ENCODE data around the gene IFI35. TPM values are rescaled to one million over a fixed set of nuclear protein-coding genes. Genes with fewer than 3 reads are reported as not detected.
A peak's percentile ranks its signal among the peaks of the same experiment; 100 is the strongest.

IFI35 gene
- total and polyA plus RNA-seq, 9 of the 15 experiments (the other 6 are each of a cell fraction or from before 2014, with no cell fraction given): 4.4 to 13.1 (median 10.2) TPM

DNA sequence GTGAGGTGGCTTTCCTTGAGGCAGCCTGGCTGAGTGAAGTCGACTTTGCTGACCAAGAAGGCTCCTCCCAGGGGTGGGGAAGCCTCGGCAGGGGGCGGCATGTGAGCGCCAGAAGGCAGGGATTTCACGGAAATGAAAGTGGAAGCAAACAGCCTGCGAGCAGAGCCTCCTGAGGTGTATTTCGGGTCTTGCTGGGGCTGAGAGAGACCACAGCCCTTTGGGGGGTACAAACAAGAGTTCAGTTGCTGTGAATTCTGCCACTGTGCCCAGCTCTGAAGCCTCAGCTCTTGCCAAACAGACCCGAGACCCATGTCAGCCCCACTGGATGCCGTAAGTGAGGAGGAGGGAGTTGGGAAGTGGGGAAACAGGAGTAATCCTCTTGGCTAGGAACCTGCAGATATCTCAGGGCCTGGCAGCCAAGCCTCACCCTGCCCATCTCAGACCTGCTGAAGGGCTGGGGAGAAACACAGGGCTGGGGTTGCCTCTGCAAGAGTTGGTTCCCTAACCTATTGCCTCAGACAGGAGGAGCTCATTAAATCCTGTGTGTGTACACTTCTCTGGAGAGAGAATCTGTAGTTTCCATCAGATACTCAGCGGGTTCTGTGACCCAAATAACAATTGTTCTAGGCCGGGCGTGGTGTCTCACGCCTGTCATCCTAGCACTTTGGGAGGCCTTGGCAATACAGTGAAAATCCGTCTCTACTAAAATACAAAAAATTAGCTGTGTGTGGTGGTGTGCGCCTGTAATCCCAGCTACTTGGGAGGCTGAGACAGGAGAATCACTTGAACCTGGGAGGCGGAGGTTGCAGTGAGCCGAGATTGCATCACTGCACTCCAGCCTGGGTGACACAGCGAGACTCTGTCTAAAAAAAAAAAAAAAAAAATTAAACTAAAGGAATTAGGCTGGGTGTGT is at the start of gene IFI35 (continued):
- TF ChIP-seq, protein P1, sequence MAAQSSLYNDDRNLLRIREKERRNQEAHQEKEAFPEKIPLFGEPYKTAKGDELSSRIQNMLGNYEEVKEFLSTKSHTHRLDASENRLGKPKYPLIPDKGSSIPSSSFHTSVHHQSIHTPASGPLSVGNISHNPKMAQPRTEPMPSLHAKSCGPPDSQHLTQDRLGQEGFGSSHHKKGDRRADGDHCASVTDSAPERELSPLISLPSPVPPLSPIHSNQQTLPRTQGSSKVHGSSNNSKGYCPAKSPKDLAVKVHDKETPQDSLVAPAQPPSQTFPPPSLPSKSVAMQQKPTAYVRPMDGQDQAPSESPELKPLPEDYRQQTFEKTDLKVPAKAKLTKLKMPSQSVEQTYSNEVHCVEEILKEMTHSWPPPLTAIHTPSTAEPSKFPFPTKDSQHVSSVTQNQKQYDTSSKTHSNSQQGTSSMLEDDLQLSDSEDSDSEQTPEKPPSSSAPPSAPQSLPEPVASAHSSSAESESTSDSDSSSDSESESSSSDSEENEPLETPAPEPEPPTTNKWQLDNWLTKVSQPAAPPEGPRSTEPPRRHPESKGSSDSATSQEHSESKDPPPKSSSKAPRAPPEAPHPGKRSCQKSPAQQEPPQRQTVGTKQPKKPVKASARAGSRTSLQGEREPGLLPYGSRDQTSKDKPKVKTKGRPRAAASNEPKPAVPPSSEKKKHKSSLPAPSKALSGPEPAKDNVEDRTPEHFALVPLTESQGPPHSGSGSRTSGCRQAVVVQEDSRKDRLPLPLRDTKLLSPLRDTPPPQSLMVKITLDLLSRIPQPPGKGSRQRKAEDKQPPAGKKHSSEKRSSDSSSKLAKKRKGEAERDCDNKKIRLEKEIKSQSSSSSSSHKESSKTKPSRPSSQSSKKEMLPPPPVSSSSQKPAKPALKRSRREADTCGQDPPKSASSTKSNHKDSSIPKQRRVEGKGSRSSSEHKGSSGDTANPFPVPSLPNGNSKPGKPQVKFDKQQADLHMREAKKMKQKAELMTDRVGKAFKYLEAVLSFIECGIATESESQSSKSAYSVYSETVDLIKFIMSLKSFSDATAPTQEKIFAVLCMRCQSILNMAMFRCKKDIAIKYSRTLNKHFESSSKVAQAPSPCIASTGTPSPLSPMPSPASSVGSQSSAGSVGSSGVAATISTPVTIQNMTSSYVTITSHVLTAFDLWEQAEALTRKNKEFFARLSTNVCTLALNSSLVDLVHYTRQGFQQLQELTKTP (IDR thresholded peaks at IDR 0.05; ENCODE audit: low read depth in 1 of 2, partially characterized antibody in 2 of 2): no peak
- no peak for TF ChIP-seq CBX5 (IDR thresholded peaks at IDR 0.05; ENCODE audit: borderline replicate concordance, low read depth)
- TF ChIP-seq DPF2 (IDR thresholded peaks at IDR 0.05): no peak
- TF ChIP-seq, protein P2, sequence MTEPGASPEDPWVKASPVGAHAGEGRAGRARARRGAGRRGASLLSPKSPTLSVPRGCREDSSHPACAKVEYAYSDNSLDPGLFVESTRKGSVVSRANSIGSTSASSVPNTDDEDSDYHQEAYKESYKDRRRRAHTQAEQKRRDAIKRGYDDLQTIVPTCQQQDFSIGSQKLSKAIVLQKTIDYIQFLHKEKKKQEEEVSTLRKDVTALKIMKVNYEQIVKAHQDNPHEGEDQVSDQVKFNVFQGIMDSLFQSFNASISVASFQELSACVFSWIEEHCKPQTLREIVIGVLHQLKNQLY (CRISPR knock-in tag; conservative IDR thresholded peaks at IDR 0.05): no peak
- no peak for TF ChIP-seq EGR1 (conservative IDR thresholded peaks at IDR 0.05)
- no peak for TF ChIP-seq TCF7L2 (IDR thresholded peaks at IDR 0.05; ENCODE audit: low read depth, low read length)
- TF ChIP-seq, protein P3, sequence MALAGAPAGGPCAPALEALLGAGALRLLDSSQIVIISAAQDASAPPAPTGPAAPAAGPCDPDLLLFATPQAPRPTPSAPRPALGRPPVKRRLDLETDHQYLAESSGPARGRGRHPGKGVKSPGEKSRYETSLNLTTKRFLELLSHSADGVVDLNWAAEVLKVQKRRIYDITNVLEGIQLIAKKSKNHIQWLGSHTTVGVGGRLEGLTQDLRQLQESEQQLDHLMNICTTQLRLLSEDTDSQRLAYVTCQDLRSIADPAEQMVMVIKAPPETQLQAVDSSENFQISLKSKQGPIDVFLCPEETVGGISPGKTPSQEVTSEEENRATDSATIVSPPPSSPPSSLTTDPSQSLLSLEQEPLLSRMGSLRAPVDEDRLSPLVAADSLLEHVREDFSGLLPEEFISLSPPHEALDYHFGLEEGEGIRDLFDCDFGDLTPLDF (CRISPR knock-in tag; IDR thresholded peaks at IDR 0.05): no peak
- peak in 1 of 2 experiments; percentile 38; a peak in 1 of 3 replicates for TF ChIP-seq CBX3 (IDR thresholded peaks at IDR 0.05; ENCODE audit: borderline replicate concordance in 1 of 2, low read length in 2 of 2)
- no peak for TF ChIP-seq LEF1 (IDR thresholded peaks at IDR 0.05)
- TF ChIP-seq DMBX1 (CRISPR knock-in tag; IDR thresholded peaks at IDR 0.05; ENCODE audit: borderline replicate concordance): no peak
- TF ChIP-seq CBFB (CRISPR knock-in tag; IDR thresholded peaks at IDR 0.05): no peak
- TF ChIP-seq ZFPM2 (CRISPR knock-in tag; IDR thresholded peaks at IDR 0.05): no peak
- no peak for TF ChIP-seq PHB (CRISPR knock-in tag; IDR thresholded peaks at IDR 0.05)
- TF ChIP-seq, protein P4, sequence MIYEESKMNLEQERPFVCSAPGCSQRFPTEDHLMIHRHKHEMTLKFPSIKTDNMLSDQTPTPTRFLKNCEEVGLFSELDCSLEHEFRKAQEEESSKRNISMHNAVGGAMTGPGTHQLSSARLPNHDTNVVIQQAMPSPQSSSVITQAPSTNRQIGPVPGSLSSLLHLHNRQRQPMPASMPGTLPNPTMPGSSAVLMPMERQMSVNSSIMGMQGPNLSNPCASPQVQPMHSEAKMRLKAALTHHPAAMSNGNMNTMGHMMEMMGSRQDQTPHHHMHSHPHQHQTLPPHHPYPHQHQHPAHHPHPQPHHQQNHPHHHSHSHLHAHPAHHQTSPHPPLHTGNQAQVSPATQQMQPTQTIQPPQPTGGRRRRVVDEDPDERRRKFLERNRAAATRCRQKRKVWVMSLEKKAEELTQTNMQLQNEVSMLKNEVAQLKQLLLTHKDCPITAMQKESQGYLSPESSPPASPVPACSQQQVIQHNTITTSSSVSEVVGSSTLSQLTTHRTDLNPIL (CRISPR knock-in tag; IDR thresholded peaks at IDR 0.05): no peak
- TF ChIP-seq, protein P5, sequence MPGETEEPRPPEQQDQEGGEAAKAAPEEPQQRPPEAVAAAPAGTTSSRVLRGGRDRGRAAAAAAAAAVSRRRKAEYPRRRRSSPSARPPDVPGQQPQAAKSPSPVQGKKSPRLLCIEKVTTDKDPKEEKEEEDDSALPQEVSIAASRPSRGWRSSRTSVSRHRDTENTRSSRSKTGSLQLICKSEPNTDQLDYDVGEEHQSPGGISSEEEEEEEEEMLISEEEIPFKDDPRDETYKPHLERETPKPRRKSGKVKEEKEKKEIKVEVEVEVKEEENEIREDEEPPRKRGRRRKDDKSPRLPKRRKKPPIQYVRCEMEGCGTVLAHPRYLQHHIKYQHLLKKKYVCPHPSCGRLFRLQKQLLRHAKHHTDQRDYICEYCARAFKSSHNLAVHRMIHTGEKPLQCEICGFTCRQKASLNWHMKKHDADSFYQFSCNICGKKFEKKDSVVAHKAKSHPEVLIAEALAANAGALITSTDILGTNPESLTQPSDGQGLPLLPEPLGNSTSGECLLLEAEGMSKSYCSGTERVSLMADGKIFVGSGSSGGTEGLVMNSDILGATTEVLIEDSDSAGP (CRISPR knock-in tag; IDR thresholded peaks at IDR 0.05): no peak
- no peak for TF ChIP-seq PRPF4 (IDR thresholded peaks at IDR 0.05; ENCODE audit: insufficient read depth, low read depth, low read length, poor library complexity, severe bottlenecking)
- TF ChIP-seq ZC3H4 (CRISPR knock-in tag; IDR thresholded peaks at IDR 0.05; ENCODE audit: borderline replicate concordance): no peak
- no peak for TF ChIP-seq ILK (tag; IDR thresholded peaks at IDR 0.05; ENCODE audit: borderline replicate concordance, low read depth)
